Measurements from ENCODE around the gene SLC2A4. TPM values are rescaled to one million over a fixed set of nuclear protein-coding genes. Genes with fewer than 3 reads are reported as not detected.
A peak's percentile ranks its signal among the peaks of the same experiment; 100 is the strongest.

The SLC2A4 gene
- total RNA-seq, 4 donors from 2014 or later, result 144 to 197 (median 157) TPM

DNA sequence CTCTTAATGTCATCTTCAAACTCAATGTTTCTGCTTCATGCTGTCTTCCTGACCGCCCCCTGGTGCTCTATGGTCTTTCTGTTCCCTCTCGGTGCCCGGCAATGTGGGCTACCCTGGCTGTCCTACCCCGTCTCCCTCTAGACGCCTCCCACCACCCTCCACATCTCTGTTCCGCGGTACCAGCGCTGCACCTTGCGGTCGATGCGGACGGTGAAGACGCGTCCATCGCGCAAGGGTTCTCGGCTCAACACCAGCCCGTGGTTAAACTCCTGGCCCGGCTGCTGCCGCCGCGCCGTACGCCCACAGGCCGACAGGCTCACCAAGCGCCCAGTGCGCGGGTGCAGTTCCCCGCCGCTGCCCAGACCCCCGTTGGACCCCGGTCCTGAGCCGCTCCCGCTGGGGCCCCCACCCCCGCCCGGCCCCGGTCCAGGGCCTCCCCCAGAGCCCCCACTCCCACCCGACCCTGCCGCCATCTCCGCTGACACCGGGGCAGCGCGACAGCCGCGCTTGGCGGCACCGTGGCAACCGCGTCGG is 47.4 kb downstream of the SLC2A4 start, which contains the start of gene NEURL4:
Gene NEURL4 (minus strand): TSS at position 496 of the 534 bp plus-strand sequence. CDS start 23 bp downstream, at position 473.
- H3K9me3 ChIP-seq, result no peaks in the 10 kb centered on the region
- H3K4me1 ChIP-seq, result peaks cover 16 to 33% (median 25%) of the 10 kb centered on the region in 4 donors
- peak within 1 kb of the TSS; percentile 92 to 93 (median 92) for H3K27ac ChIP-seq (replicated peaks in 1 of 4)
- intact Hi-C loops (cut with DNase I), result no loop called here
- peaks cover 0 to 10% (median 0%) of the 10 kb centered on the region in 4 donors for H3K27me3 ChIP-seq
- TF ChIP-seq POLR2A (IDR thresholded peaks at IDR 0.05; ENCODE audit: low read depth), result no peak
- TF ChIP-seq EP300 (IDR thresholded peaks at IDR 0.05), result no peak
- TF ChIP-seq POLR2AphosphoS5 (IDR thresholded peaks at IDR 0.05), result no peak
- TF ChIP-seq, protein P1, sequence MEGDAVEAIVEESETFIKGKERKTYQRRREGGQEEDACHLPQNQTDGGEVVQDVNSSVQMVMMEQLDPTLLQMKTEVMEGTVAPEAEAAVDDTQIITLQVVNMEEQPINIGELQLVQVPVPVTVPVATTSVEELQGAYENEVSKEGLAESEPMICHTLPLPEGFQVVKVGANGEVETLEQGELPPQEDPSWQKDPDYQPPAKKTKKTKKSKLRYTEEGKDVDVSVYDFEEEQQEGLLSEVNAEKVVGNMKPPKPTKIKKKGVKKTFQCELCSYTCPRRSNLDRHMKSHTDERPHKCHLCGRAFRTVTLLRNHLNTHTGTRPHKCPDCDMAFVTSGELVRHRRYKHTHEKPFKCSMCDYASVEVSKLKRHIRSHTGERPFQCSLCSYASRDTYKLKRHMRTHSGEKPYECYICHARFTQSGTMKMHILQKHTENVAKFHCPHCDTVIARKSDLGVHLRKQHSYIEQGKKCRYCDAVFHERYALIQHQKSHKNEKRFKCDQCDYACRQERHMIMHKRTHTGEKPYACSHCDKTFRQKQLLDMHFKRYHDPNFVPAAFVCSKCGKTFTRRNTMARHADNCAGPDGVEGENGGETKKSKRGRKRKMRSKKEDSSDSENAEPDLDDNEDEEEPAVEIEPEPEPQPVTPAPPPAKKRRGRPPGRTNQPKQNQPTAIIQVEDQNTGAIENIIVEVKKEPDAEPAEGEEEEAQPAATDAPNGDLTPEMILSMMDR (IDR thresholded peaks at IDR 0.05), result no peak
- WGBS, result under 1% methylated on average over 39 of the region's 50 CpGs
- H3K36me3 ChIP-seq, result peaks cover 0 to 38% (median 32%) of the 10 kb centered on the region in 4 donors
- no peak for DNase-seq (ENCODE audit: extremely low spot score)
- peak within 1 kb of the TSS; percentile 75 to 89 (median 84) for H3K4me3 ChIP-seq

DNA sequence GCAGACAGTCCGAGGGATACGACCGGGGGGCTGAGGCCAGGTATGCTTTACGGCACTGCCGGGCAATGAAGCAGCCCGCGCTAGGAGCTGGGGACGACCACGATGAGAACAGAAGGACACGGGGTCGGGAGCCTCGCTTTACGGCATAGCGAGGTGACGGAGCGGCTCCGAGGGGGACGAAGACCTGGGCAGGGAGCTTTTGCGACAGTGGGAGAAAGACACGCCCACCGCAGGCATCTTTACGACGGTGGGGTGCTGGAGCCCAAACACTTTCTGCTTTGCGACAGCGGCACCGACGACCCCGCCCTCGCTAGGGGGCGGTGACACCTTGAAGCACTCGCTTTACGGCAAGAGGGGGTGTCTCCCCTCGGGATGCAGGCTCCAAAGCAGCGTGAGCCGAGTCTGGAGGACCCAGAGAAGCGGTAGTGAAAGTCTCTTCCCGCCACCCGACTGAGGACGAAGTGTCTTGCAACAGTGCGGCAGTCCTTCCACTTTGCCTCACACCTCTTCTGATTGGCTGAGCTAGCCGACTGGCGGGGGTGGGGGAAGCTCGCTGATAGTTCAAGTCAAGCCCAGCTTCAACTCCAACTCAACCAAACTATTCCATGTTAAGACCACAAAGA is 48.0 kb downstream of the SLC2A4 start:
- peak overlapping the region; percentile 75 to 89 (median 84) for H3K4me3 ChIP-seq
- TF ChIP-seq EP300 (IDR thresholded peaks at IDR 0.05) (no peak), POLR2AphosphoS5 (IDR thresholded peaks at IDR 0.05) (peak; percentile 95), POLR2A (IDR thresholded peaks at IDR 0.05; ENCODE audit: low read depth) (peak; percentile 64)
- TF ChIP-seq, protein P1 (IDR thresholded peaks at IDR 0.05), result peak in 1 of 3 experiments; percentile 3
- H3K27ac ChIP-seq (replicated peaks in 1 of 4), result peak overlapping the region; percentile 92 to 93 (median 92)
- peaks cover 0 to 32% (median 26%) of the 10 kb centered on the region in 4 donors for H3K36me3 ChIP-seq
- H3K4me1 ChIP-seq, result peaks cover 16 to 29% (median 24%) of the 10 kb centered on the region in 4 donors
- under 1% methylated on average over 23 of the region's 43 CpGs for WGBS
- peak; percentile 99 for DNase-seq (ENCODE audit: extremely low spot score)
- H3K9me3 ChIP-seq, result no peaks in the 10 kb centered on the region
- H3K27me3 ChIP-seq, result peaks cover 0 to 16% (median 0%) of the 10 kb centered on the region in 4 donors
- intact Hi-C loops (cut with DNase I), result no loop called here

DNA sequence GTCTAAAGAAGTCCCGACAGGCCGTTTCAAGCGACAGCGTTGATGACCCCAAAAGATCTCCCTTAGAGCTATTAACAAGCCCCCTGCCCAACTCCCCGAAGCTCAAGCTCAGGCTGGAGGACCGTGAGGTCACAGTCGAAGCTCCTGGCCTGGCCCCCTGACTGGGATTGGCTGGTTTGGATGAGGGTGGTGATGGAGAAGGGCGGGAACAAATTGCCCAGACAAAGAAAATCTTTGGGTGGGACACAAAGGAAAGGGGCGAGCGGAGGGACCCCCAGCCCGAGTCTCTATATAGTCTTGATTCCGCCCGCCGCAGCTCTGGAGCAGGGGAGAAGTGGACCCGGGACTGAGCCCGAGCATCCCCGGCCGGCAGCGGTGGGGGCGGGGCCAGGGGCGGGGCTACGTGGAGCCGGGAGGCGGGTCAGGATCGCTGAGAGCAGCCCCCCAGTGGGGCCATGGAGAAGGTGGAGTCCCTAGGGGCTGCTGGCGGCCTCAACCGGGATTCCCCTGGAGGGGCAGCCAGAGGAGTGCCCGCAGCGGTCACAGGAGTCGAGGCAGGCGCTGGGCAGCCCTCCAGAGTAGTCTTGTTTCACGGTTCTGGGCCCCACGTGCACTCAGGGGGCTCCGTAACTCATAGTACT is 48.6 kb downstream of the SLC2A4 start:
- Histone ChIP-seq H3K4me1 (peaks cover 16 to 29% (median 24%) of the 10 kb centered on the region in 4 donors), H3K27ac (replicated peaks in 1 of 4) (peak overlapping the region; percentile 92 to 93 (median 92)), H3K27me3 (peaks cover 0 to 22% (median 0%) of the 10 kb centered on the region in 4 donors), H3K9me3 (no peaks in the 10 kb centered on the region), H3K36me3 (peaks cover 0 to 26% (median 20%) of the 10 kb centered on the region in 4 donors), H3K4me3 (peak overlapping the region; percentile 75 to 89 (median 84))
- WGBS, result 0% methylated on average over 6 of the region's 34 CpGs
- TF ChIP-seq EP300 (IDR thresholded peaks at IDR 0.05), result no peak
- TF ChIP-seq, protein P1 (IDR thresholded peaks at IDR 0.05), result no peak
- TF ChIP-seq POLR2AphosphoS5 (IDR thresholded peaks at IDR 0.05), result no peak
- no peak for TF ChIP-seq POLR2A (IDR thresholded peaks at IDR 0.05; ENCODE audit: low read depth)
- intact Hi-C loops (cut with DNase I), result no loop called here
- no peak for DNase-seq (ENCODE audit: extremely low spot score)

DNA sequence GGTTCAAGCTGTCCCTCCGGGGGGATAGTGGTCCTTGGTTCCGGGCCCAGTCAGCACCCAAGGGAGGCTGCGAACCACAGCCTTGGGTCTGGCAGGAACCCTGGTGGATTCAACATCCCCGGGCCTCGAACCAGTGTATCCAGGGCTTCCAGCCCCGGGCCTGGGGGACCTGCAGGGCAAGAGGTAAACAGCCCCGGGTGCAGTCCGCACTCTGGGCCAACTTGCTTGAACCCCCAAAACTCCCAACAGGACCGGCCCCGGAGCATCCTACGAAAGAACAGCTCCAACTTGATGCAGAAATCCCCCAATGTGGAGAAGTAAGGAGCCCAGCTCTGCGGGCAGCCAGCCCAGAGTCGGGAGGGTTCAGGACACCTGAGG is 49.1 kb downstream of the SLC2A4 start:
- Histone ChIP-seq H3K27ac (replicated peaks in 1 of 4) (peak overlapping the region; percentile 92 to 93 (median 92)), H3K4me1 (peaks cover 16 to 29% (median 24%) of the 10 kb centered on the region in 4 donors), H3K27me3 (peaks cover 0 to 27% (median 2%) of the 10 kb centered on the region in 4 donors), H3K9me3 (no peaks in the 10 kb centered on the region), H3K36me3 (peaks cover 0 to 21% (median 15%) of the 10 kb centered on the region in 4 donors), H3K4me3 (peak overlapping the region; percentile 75 to 89 (median 84))
- no peak for DNase-seq (ENCODE audit: extremely low spot score)
- TF ChIP-seq EP300 (IDR thresholded peaks at IDR 0.05) (no peak), POLR2A (IDR thresholded peaks at IDR 0.05; ENCODE audit: low read depth) (no peak), POLR2AphosphoS5 (IDR thresholded peaks at IDR 0.05) (no peak)
- TF ChIP-seq, protein P1 (IDR thresholded peaks at IDR 0.05), result no peak
- intact Hi-C loops (cut with DNase I), result no loop called here
- WGBS, result 84% methylated on average over 5 of the region's 13 CpGs

Data from esophagus muscularis mucosa (tissue), 4 donors.